ENCODE data around the gene CFAP54.

DNA sequence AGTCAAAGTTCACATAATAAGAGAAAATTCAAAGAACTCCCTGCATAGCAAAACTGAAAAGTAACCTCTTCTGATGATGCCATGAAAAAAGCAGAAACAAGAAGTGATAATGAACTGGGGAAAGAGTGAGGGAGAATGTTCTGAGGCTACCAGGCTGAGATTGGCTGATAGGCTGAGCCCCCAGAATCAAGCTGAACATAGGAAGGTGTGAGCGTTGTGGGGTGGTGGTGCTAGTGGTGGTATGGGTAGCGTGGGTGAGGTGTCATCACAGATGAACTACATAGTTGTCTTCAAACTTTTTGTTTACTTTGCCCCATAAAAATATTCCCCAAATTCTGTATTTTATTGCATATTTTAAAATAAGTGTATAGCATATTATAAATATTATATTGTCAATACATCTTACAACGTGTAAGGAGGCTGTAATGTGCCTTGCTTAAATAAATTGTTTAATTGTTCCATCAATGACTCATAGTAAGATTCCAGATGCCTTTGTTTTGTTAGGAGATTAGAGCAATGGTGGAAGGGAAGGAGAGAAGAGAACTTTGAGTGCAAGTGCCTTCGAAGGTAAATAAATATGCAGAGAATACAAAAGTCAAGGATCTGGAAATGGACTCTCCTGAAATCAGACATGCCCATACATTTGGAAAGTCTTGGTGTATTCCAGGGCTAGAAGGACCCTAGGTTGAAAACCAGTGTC, 15.8 kb upstream of the CFAP54 start:
- no peak for TF ChIP-seq EZH2 (IDR thresholded peaks at IDR 0.05; ENCODE audit: borderline replicate concordance, low read depth, low read length, severe bottlenecking)
- TF ChIP-seq, protein P1, sequence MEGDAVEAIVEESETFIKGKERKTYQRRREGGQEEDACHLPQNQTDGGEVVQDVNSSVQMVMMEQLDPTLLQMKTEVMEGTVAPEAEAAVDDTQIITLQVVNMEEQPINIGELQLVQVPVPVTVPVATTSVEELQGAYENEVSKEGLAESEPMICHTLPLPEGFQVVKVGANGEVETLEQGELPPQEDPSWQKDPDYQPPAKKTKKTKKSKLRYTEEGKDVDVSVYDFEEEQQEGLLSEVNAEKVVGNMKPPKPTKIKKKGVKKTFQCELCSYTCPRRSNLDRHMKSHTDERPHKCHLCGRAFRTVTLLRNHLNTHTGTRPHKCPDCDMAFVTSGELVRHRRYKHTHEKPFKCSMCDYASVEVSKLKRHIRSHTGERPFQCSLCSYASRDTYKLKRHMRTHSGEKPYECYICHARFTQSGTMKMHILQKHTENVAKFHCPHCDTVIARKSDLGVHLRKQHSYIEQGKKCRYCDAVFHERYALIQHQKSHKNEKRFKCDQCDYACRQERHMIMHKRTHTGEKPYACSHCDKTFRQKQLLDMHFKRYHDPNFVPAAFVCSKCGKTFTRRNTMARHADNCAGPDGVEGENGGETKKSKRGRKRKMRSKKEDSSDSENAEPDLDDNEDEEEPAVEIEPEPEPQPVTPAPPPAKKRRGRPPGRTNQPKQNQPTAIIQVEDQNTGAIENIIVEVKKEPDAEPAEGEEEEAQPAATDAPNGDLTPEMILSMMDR (IDR thresholded peaks at IDR 0.05; ENCODE audit: extremely low read depth in 1 of 2, insufficient read depth in 1 of 2, low read depth in 1 of 2, low read length in 2 of 2), result no peak

Measured in endothelial cell of umbilical vein (primary cell).